ENCODE measurements around the gene WBP11. TPM values are rescaled to one million over a fixed set of nuclear protein-coding genes. Genes with fewer than 3 reads are reported as not detected.

Gene WBP11
- total and polyA plus RNA-seq, 9 of the 15 experiments (the other 6 are each of a cell fraction or from before 2014, with no cell fraction given): 7.7 to 60.8 (median 24.6) TPM

DNA sequence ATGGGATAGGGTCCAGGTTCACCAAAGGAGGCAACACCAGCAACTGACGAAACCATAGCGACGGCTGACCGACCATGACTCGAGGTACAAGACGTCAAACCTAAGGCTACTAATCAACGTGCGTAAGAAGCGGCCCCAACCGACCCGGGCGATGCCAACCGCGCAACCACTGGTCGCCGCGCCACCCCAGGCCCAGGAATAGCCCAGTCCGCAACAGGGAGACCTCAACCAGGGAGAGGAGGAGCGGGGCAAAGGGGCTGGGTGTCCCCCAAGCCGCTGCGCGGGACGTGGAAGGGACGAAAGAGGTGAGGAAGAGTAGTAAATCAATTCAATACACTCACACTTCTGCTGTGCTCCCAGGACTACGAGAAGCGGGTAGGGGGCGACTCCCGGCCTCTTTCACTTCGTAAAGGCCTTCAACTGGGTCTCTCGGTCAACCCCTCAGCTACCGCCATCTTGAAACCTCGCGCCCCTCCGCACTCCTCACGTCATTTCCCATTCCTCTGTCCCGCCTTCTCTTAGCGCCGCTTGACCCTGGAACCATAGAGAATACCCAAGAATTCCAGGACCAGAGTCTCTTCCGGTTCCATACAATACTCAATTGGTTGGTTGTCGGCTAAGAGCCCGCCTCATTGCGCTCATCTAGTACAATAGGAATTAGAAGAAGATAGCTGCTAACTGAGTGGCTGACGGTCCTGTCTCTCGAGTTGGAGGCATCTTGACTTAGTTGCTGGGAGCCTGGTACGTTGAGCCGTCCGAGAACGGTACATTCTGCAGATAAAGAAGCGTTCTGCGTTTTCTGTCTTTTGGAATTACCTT lies at the start of gene WBP11, which contains the start of gene C12orf60 (continued):
- TF ChIP-seq, protein P1, sequence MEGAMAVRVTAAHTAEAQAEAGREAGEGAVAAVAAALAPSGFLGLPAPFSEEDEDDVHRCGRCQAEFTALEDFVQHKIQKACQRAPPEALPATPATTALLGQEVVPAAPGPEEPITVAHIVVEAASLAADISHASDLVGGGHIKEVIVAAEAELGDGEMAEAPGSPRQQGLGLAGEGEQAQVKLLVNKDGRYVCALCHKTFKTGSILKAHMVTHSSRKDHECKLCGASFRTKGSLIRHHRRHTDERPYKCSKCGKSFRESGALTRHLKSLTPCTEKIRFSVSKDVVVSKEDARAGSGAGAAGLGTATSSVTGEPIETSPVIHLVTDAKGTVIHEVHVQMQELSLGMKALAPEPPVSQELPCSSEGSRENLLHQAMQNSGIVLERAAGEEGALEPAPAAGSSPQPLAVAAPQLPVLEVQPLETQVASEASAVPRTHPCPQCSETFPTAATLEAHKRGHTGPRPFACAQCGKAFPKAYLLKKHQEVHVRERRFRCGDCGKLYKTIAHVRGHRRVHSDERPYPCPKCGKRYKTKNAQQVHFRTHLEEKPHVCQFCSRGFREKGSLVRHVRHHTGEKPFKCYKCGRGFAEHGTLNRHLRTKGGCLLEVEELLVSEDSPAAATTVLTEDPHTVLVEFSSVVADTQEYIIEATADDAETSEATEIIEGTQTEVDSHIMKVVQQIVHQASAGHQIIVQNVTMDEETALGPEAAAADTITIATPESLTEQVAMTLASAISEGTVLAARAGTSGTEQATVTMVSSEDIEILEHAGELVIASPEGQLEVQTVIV (CRISPR knock-in tag; IDR thresholded peaks at IDR 0.05; ENCODE audit: borderline replicate concordance): no peak
- TF ChIP-seq, protein P2, sequence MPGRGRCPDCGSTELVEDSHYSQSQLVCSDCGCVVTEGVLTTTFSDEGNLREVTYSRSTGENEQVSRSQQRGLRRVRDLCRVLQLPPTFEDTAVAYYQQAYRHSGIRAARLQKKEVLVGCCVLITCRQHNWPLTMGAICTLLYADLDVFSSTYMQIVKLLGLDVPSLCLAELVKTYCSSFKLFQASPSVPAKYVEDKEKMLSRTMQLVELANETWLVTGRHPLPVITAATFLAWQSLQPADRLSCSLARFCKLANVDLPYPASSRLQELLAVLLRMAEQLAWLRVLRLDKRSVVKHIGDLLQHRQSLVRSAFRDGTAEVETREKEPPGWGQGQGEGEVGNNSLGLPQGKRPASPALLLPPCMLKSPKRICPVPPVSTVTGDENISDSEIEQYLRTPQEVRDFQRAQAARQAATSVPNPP (IDR thresholded peaks at IDR 0.05; ENCODE audit: borderline replicate concordance, insufficient read depth, insufficient read length): no peak
- TF ChIP-seq ESRRA (IDR thresholded peaks at IDR 0.05; ENCODE audit: borderline replicate concordance, low read depth): peak; percentile 29; the same call in 1 of the 2 replicates
- TF ChIP-seq, protein P3, sequence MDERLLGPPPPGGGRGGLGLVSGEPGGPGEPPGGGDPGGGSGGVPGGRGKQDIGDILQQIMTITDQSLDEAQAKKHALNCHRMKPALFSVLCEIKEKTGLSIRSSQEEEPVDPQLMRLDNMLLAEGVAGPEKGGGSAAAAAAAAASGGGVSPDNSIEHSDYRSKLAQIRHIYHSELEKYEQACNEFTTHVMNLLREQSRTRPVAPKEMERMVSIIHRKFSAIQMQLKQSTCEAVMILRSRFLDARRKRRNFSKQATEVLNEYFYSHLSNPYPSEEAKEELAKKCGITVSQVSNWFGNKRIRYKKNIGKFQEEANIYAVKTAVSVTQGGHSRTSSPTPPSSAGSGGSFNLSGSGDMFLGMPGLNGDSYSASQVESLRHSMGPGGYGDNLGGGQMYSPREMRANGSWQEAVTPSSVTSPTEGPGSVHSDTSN (CRISPR knock-in tag; IDR thresholded peaks at IDR 0.05; ENCODE audit: low read depth): peak; percentile 64
- TF ChIP-seq, protein P3 (tag; conservative IDR thresholded peaks at IDR 0.05; ENCODE audit: low read depth): peak; percentile 96
- TF ChIP-seq TGIF2 (CRISPR knock-in tag; IDR thresholded peaks at IDR 0.05): no peak
- no peak for TF ChIP-seq HSF4 (CRISPR knock-in tag; IDR thresholded peaks at IDR 0.05; ENCODE audit: borderline replicate concordance)
- TF ChIP-seq OTX1 (CRISPR knock-in tag; IDR thresholded peaks at IDR 0.05): no peak
- TF ChIP-seq MAZ (CRISPR knock-in tag; conservative IDR thresholded peaks at IDR 0.05 in 1 of 2, IDR thresholded peaks at IDR 0.05 in 1 of 2): peak in 1 of 2 experiments; percentile 32; a peak in 2 of 4 replicates
- TF ChIP-seq IFI16 (CRISPR knock-in tag; IDR thresholded peaks at IDR 0.05): no peak
- TF ChIP-seq PTBP1 (IDR thresholded peaks at IDR 0.05; ENCODE audit: low read depth, low read length): no peak
- TF ChIP-seq PKNOX1 (IDR thresholded peaks at IDR 0.05): peak; percentile 99
- TF ChIP-seq CBFB (CRISPR knock-in tag; IDR thresholded peaks at IDR 0.05): no peak
- no peak for TF ChIP-seq ARID2 (IDR thresholded peaks at IDR 0.05)
- no peak for TF ChIP-seq NBN (IDR thresholded peaks at IDR 0.05; ENCODE audit: low read depth)
- TF ChIP-seq ZNF717 (CRISPR knock-in tag; IDR thresholded peaks at IDR 0.05): no peak
- TF ChIP-seq ERF (CRISPR knock-in tag; IDR thresholded peaks at IDR 0.05): no peak
- TF ChIP-seq, protein P4, sequence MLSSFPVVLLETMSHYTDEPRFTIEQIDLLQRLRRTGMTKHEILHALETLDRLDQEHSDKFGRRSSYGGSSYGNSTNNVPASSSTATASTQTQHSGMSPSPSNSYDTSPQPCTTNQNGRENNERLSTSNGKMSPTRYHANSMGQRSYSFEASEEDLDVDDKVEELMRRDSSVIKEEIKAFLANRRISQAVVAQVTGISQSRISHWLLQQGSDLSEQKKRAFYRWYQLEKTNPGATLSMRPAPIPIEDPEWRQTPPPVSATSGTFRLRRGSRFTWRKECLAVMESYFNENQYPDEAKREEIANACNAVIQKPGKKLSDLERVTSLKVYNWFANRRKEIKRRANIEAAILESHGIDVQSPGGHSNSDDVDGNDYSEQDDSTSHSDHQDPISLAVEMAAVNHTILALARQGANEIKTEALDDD (IDR thresholded peaks at IDR 0.05): 0 out of 2 replicates have a peak, but pooled peaks have one; percentile 56
